Measurements from ENCODE around the gene TMCC2. TPM values are rescaled to one million over a fixed set of nuclear protein-coding genes. Genes with fewer than 3 reads are reported as not detected.

TMCC2 gene
- total RNA-seq, 1 donor from 2014 or later, result 25.0 TPM

- H3K27me3 Mint-ChIP-seq (ENCODE audit: insufficient read depth), result no peaks in the 10 kb centered on the region
Measured at GRCh38 chr1:205236526-205236925, 8.8 kb downstream of the TMCC2 start.

GRCh38 chr1:205236951-205237475 lies 9.3 kb downstream of the TMCC2 start:
- intact Hi-C loops (cut with micrococcal nuclease), result loop anchor here (1.0 kb wide), 1 partner anchor 8 kb away; no protein-coding TSS in a partner anchor
- DNase-seq (ENCODE audit: low spot score), result no peak
- H3K36me3 Mint-ChIP-seq (ENCODE audit: low read depth), result peaks cover 17% of the 10 kb centered on the region
- peak overlapping the region; percentile 63 for H3K4me3 Mint-ChIP-seq
- no peaks in the 10 kb centered on the region for H3K9me3 Mint-ChIP-seq
- H3K27ac Mint-ChIP-seq, result peak overlapping the region; percentile 94
- no peaks in the 10 kb centered on the region for H3K27me3 Mint-ChIP-seq (ENCODE audit: insufficient read depth)
- peaks cover 78% of the 10 kb centered on the region for H3K4me1 Mint-ChIP-seq (ENCODE audit: low read depth)

More at GRCh38 chr1:205236526-205236925, 8.8 kb downstream of the TMCC2 start:
- no peaks in the 10 kb centered on the region for H3K9me3 Mint-ChIP-seq
- H3K36me3 Mint-ChIP-seq (ENCODE audit: low read depth), result peaks cover 17% of the 10 kb centered on the region
- H3K27ac Mint-ChIP-seq, result peak overlapping the region; percentile 68
- peak overlapping the region; percentile 21 for H3K4me3 Mint-ChIP-seq
- H3K4me1 Mint-ChIP-seq (ENCODE audit: low read depth), result peaks cover 83% of the 10 kb centered on the region
- intact Hi-C loops (cut with micrococcal nuclease), result no loop called here
- no peak for DNase-seq (ENCODE audit: low spot score)

DNA sequence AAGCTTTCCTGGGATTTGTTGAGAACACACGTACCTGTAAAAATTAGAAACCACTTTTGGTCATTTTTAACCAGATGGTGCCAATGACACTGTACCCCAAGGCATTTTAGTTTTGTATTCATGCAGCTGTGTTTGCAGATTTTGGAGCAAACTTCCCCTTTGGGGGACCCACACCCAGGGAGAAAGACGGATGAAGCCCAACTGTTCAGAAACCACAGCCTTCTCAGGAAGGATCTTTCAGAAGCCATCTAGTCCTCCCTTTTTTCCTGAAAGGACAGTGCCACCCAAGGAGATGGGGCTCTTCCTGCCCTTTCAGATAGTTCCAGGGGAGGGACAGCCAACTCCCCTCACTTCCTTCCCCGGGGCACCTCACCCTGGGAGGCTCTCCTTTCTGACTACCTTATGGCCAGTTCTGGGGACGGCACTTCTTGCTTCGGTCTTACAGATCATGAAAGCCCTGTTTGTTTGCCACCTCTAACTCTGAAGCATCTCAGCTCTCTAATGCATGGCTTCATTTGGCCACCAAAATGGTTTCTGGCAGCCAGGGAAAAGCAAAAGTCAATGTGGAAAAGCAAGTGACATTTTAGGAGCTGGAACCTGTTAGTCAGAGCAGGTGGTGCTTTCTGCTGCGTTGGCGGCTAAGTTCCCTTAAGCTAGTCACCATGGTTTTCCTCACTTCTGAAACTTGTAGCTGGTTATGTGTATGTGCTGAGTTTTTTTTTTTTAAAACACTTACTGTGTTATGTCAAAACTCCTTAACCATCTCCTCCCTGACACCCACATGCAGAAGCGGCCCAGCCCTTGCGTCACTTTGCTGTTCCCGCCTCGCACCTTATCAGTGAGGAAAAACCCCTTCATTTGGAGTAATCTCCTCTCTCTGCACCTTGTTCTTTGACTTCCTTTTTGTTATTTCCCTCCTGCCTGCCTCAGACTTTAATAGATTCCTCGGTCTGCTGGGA lies 10.1 kb downstream of the TMCC2 start:
- peaks cover 24% of the 10 kb centered on the region for H3K36me3 Mint-ChIP-seq (ENCODE audit: low read depth)
- no peak for DNase-seq (ENCODE audit: low spot score)
- peak overlapping the region; percentile 63 for H3K4me3 Mint-ChIP-seq
- H3K27ac Mint-ChIP-seq, result peak overlapping the region; percentile 94
- intact Hi-C loops (cut with micrococcal nuclease), result loop anchor here (1.0 kb wide), 1 partner anchor 9 kb away; no protein-coding TSS in a partner anchor
- H3K27me3 Mint-ChIP-seq (ENCODE audit: insufficient read depth), result no peaks in the 10 kb centered on the region
- peaks cover 75% of the 10 kb centered on the region for H3K4me1 Mint-ChIP-seq (ENCODE audit: low read depth)
- no peaks in the 10 kb centered on the region for H3K9me3 Mint-ChIP-seq

DNA sequence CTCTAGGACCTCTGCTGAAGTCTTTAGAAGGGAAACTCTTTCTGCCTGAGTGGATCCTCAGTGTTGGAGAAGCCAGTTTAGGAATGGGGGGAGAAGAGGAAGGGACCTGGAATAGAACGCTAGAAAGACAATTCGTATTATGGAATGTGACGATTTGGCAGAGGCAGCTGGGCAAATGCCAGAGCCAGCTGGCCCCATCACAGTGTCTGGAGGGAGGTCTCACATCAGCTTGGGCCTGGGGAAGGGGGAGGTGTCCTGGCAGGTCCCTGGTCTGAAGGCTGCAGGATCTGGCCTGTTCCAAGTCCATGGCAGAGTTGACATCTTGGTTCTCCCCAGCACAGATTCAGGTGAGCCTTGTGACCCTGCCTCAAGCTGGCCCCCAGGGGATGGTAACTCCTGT lies 11.3 kb downstream of the TMCC2 start:
- DNase-seq (ENCODE audit: low spot score), result no peak
- Mint-ChIP-seq H3K4me1 (ENCODE audit: low read depth) (peaks cover 64% of the 10 kb centered on the region), H3K4me3 (peak overlapping the region; percentile 47), H3K36me3 (ENCODE audit: low read depth) (peaks cover 19% of the 10 kb centered on the region), H3K27ac (peak overlapping the region; percentile 42), H3K9me3 (no peaks in the 10 kb centered on the region), H3K27me3 (ENCODE audit: insufficient read depth) (no peaks in the 10 kb centered on the region)
- intact Hi-C loops (cut with micrococcal nuclease), result no loop called here

- Mint-ChIP-seq H3K27ac (no peak overlapping the region), H3K9me3 (no peaks in the 10 kb centered on the region), H3K27me3 (ENCODE audit: insufficient read depth) (no peaks in the 10 kb centered on the region), H3K4me1 (ENCODE audit: low read depth) (peaks cover 53% of the 10 kb centered on the region), H3K36me3 (ENCODE audit: low read depth) (peaks cover 19% of the 10 kb centered on the region), H3K4me3 (no peak overlapping the region)
- intact Hi-C loops (cut with micrococcal nuclease), result no loop called here
- no peak for DNase-seq (ENCODE audit: low spot score)
Measured at GRCh38 chr1:205240118-205240517, 12.4 kb downstream of the TMCC2 start.

DNA sequence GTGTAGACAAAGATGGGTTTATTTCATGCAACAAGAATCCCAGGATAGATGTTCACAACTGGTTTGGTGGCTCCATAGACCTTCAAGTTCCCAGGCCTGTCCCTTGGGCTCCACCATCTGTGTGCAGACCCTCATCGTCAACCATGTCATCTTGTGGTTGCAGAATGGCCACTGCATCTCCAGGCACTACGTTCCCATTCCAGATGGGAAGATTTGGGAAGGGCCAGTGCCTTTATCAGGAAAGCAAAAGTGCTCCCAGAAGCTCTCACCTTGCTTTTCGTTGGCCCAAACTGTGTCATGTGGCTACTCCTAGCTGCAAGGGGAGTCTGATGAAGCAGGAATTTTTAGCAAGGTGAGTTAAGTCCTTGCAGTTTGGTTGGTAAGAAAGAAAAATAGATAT lies 12.8 kb downstream of the TMCC2 start:
- H3K9me3 Mint-ChIP-seq, result no peaks in the 10 kb centered on the region
- intact Hi-C loops (cut with micrococcal nuclease), result no loop called here
- H3K27ac Mint-ChIP-seq, result no peak overlapping the region
- peaks cover 19% of the 10 kb centered on the region for H3K36me3 Mint-ChIP-seq (ENCODE audit: low read depth)
- no peak overlapping the region for H3K4me3 Mint-ChIP-seq
- H3K27me3 Mint-ChIP-seq (ENCODE audit: insufficient read depth), result no peaks in the 10 kb centered on the region
- DNase-seq (ENCODE audit: low spot score), result no peak
- peaks cover 49% of the 10 kb centered on the region for H3K4me1 Mint-ChIP-seq (ENCODE audit: low read depth)

GRCh38 chr1:205241366-205242030 lies 13.8 kb downstream of the TMCC2 start:
- intact Hi-C loops (cut with micrococcal nuclease), result no loop called here
- no peak overlapping the region for H3K27ac Mint-ChIP-seq
- no peak overlapping the region for H3K4me3 Mint-ChIP-seq
- peaks cover 43% of the 10 kb centered on the region for H3K4me1 Mint-ChIP-seq (ENCODE audit: low read depth)
- H3K36me3 Mint-ChIP-seq (ENCODE audit: low read depth), result peaks cover 17% of the 10 kb centered on the region
- DNase-seq (ENCODE audit: low spot score), result no peak
- no peaks in the 10 kb centered on the region for H3K27me3 Mint-ChIP-seq (ENCODE audit: insufficient read depth)
- no peaks in the 10 kb centered on the region for H3K9me3 Mint-ChIP-seq

GRCh38 chr1:205243350-205244191 lies 15.8 kb downstream of the TMCC2 start:
- no peak overlapping the region for H3K4me3 Mint-ChIP-seq
- peaks cover 22% of the 10 kb centered on the region for H3K4me1 Mint-ChIP-seq (ENCODE audit: low read depth)
- no peaks in the 10 kb centered on the region for H3K9me3 Mint-ChIP-seq
- intact Hi-C loops (cut with micrococcal nuclease), result loop anchor here (2.0 kb wide), 1 partner anchor 17 kb away; no protein-coding TSS in a partner anchor
- no peaks in the 10 kb centered on the region for H3K27me3 Mint-ChIP-seq (ENCODE audit: insufficient read depth)
- DNase-seq (ENCODE audit: low spot score), result no peak
- H3K27ac Mint-ChIP-seq, result no peak overlapping the region
- peaks cover 15% of the 10 kb centered on the region for H3K36me3 Mint-ChIP-seq (ENCODE audit: low read depth)

GRCh38 chr1:205244384-205244783 lies 16.6 kb downstream of the TMCC2 start:
- no peak for DNase-seq (ENCODE audit: low spot score)
- Mint-ChIP-seq H3K9me3 (no peaks in the 10 kb centered on the region), H3K4me3 (no peak overlapping the region), H3K27me3 (ENCODE audit: insufficient read depth) (no peaks in the 10 kb centered on the region), H3K4me1 (ENCODE audit: low read depth) (peaks cover 14% of the 10 kb centered on the region), H3K36me3 (ENCODE audit: low read depth) (peaks cover 15% of the 10 kb centered on the region), H3K27ac (no peak overlapping the region)
- intact Hi-C loops (cut with micrococcal nuclease), result loop anchor here (2.0 kb wide), 1 partner anchor 16 kb away; no protein-coding TSS in a partner anchor

GRCh38 chr1:205245096-205245495 lies 17.4 kb downstream of the TMCC2 start:
- Mint-ChIP-seq H3K36me3 (ENCODE audit: low read depth) (peaks cover 13% of the 10 kb centered on the region), H3K27me3 (ENCODE audit: insufficient read depth) (no peaks in the 10 kb centered on the region)

DNA sequence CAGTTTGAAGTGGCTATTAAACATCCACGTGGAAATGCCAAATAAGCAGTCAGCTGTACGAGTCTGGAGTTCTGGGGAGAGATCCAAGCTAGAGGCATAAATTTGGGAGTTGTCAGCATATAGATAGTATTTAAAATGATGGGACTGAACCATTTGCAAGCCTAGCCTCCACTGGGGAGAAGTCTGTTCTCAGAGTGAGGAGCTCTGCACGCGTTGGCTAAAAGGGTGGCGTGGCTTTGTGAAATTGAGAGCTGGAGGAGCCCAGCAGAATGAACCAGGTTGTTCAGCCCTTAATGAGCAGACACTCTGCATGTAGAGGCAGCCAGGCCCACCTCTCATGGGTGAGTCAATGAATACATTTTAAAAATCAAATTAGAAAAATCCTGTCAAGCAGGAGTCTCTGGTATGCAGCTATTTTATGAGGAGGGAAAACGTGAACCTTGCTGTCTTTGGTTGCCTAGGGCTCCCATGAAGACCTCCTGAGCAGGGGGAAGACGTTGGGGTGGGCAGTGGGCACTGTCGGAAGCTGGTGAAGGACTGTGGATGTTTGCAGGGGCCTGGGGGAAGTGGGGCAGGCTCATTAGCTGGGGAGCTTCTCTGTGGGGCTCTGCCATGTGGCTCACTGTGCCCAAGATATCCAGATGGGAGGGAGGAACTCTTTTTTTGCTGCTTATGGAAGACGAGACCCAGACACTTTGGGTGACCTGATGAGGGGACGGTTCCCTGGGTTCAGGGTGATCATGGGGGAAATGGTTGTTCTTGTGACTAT lies 18.8 kb downstream of the TMCC2 start:
- Mint-ChIP-seq H3K36me3 (ENCODE audit: low read depth) (peaks cover 13% of the 10 kb centered on the region), H3K4me3 (no peak overlapping the region), H3K27me3 (ENCODE audit: insufficient read depth) (no peaks in the 10 kb centered on the region), H3K9me3 (no peaks in the 10 kb centered on the region), H3K4me1 (ENCODE audit: low read depth) (peaks cover 5% of the 10 kb centered on the region), H3K27ac (peak overlapping the region; percentile 27)
- intact Hi-C loops (cut with micrococcal nuclease), result loop anchor here (2.0 kb wide), 1 partner anchor 14 kb away; no protein-coding TSS in a partner anchor
- DNase-seq (ENCODE audit: low spot score), result no peak

More at GRCh38 chr1:205245096-205245495, 17.4 kb downstream of the TMCC2 start:
- no peak overlapping the region for H3K4me3 Mint-ChIP-seq
- H3K9me3 Mint-ChIP-seq, result no peaks in the 10 kb centered on the region
- no peak for DNase-seq (ENCODE audit: low spot score)
- H3K4me1 Mint-ChIP-seq (ENCODE audit: low read depth), result peaks cover 10% of the 10 kb centered on the region
- no peak overlapping the region for H3K27ac Mint-ChIP-seq
- intact Hi-C loops (cut with micrococcal nuclease), result loop anchor here (2.0 kb wide), 1 partner anchor 16 kb away; no protein-coding TSS in a partner anchor
